Measurements from ENCODE around the gene TMCO4. TPM values are rescaled to one million over a fixed set of nuclear protein-coding genes. Genes with fewer than 3 reads are reported as not detected.

TMCO4 gene
- total and polyA plus RNA-seq, 10 of the 15 experiments (the other 5 are each of a cell fraction or from before 2014, with no cell fraction given), result 2.4 to 20.8 (median 13.0) TPM

DNA sequence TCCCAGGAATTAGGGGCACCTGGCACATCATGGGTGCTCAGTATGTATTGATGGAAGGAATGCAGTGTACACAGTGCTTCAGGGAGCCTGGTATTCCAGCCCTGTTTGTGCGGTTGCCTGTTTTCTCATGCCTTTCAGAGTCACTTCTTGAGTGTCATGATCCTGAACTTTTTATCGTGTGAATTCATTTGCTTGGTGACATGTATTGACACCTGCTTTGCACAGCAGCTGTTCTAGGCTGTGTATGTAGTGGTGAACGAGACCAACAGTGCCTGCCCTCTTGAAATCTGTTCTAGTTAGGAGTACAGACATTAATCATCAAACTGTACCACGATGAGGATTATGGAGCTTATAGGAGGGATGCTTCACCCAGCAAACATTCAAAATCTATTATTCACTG is 128.9 kb downstream of the TMCO4 start (continued):
- TF ChIP-seq, protein P1, sequence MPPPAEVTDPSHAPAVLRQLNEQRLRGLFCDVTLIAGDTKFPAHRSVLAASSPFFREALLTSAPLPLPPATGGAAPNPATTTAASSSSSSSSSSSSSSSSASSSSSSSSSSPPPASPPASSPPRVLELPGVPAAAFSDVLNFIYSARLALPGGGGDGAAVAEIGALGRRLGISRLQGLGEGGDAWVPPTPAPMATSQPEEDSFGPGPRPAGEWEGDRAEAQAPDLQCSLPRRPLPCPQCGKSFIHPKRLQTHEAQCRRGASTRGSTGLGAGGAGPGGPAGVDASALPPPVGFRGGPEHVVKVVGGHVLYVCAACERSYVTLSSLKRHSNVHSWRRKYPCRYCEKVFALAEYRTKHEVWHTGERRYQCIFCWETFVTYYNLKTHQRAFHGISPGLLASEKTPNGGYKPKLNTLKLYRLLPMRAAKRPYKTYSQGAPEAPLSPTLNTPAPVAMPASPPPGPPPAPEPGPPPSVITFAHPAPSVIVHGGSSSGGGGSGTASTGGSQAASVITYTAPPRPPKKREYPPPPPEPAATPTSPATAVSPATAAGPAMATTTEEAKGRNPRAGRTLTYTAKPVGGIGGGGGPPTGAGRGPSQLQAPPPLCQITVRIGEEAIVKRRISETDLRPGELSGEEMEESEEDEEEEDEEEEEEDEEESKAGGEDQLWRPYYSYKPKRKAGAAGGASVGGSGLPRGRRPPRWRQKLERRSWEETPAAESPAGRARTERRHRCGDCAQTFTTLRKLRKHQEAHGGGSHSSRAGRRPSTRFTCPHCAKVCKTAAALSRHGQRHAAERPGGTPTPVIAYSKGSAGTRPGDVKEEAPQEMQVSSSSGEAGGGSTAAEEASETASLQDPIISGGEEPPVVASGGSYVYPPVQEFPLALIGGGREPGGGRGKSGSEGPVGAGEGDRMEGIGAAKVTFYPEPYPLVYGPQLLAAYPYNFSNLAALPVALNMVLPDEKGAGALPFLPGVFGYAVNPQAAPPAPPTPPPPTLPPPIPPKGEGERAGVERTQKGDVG (CRISPR knock-in tag; IDR thresholded peaks at IDR 0.05), result no peak

DNA sequence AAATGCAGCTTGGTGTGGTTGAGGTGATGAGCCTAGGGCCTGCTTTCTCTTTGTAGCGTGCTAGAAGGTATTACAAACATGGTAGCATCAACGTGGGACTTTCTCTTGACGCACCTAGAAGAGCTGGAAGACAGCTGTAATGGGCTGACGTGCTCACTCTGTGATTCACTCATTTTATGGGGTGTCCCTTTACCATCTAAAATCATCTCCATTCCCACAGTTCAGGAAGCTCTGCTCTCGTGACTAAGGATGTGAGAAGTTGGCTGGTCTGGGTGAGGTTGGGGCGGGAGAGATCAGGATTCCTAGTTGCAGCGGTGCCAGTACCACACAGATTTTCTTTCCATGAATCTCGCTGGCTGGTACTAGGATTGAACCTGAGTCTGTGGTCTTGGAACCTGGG is 130.8 kb downstream of the TMCO4 start:
- RAD21 ChIA-PET (ENCODE audit: unreplicated experiment), result interaction anchor here (1.6 kb wide), 1 partner anchor 93 kb away, joined by 3 read pairs; no protein-coding TSS in a partner anchor
- DNase-seq (ENCODE audit: low read depth, low spot score) (no peak), ATAC-seq (no peak), FAIRE-seq (no peak)
- Histone ChIP-seq H2AFZ (ENCODE audit: control insufficient read depth, low read depth, low read length) (no peak overlapping the region), H3K27ac (ENCODE audit: control insufficient read depth, insufficient read depth) (no peak overlapping the region), H3K79me2 (ENCODE audit: control insufficient read depth, insufficient read depth, low read length) (no peaks in the 10 kb centered on the region), H3K27me3 (replicated peaks in 1 of 2; ENCODE audit: control insufficient read depth in 2 of 2, insufficient read depth in 2 of 2, low read length in 1 of 2) (peaks cover 0 to 2% of the 10 kb centered on the region in 2 experiments; a peak in 1 of 4 replicates), H3K4me3 (no peak overlapping the region), H3K9ac (ENCODE audit: control insufficient read depth, insufficient read depth, low read length) (no peak overlapping the region), H3K36me3 (ENCODE audit: control insufficient read depth in 2 of 2, insufficient read depth in 2 of 2, low read length in 1 of 2) (no peaks in the 10 kb centered on the region), H3K4me1 (ENCODE audit: control insufficient read depth, insufficient read depth, low read length) (peaks cover 6% of the 10 kb centered on the region; the same call in 1 of the 2 replicates), H3K9me3 (replicated peaks; ENCODE audit: control insufficient read depth, insufficient read depth, low read length) (no peaks in the 10 kb centered on the region), H4K20me1 (ENCODE audit: control insufficient read depth, insufficient read depth) (no peaks in the 10 kb centered on the region), H3K4me2 (ENCODE audit: control insufficient read depth, insufficient read depth) (no peak overlapping the region)
- BruUV-seq (replicated peaks), result no TSS peak
- 47% methylated on average over 8 of the region's 8 CpGs for WGBS (ENCODE audit: insufficient coverage, insufficient replicate concordance, low lambda C conversion rate, missing lambda C conversion rate)
- POLR2A ChIA-PET, result no interaction called here
- intact Hi-C loops (cut with micrococcal nuclease; ENCODE audit: unreplicated experiment), result no loop called here
- in situ Hi-C loops (cut with MboI), result no loop called here
- TF ChIP-seq, protein P2, sequence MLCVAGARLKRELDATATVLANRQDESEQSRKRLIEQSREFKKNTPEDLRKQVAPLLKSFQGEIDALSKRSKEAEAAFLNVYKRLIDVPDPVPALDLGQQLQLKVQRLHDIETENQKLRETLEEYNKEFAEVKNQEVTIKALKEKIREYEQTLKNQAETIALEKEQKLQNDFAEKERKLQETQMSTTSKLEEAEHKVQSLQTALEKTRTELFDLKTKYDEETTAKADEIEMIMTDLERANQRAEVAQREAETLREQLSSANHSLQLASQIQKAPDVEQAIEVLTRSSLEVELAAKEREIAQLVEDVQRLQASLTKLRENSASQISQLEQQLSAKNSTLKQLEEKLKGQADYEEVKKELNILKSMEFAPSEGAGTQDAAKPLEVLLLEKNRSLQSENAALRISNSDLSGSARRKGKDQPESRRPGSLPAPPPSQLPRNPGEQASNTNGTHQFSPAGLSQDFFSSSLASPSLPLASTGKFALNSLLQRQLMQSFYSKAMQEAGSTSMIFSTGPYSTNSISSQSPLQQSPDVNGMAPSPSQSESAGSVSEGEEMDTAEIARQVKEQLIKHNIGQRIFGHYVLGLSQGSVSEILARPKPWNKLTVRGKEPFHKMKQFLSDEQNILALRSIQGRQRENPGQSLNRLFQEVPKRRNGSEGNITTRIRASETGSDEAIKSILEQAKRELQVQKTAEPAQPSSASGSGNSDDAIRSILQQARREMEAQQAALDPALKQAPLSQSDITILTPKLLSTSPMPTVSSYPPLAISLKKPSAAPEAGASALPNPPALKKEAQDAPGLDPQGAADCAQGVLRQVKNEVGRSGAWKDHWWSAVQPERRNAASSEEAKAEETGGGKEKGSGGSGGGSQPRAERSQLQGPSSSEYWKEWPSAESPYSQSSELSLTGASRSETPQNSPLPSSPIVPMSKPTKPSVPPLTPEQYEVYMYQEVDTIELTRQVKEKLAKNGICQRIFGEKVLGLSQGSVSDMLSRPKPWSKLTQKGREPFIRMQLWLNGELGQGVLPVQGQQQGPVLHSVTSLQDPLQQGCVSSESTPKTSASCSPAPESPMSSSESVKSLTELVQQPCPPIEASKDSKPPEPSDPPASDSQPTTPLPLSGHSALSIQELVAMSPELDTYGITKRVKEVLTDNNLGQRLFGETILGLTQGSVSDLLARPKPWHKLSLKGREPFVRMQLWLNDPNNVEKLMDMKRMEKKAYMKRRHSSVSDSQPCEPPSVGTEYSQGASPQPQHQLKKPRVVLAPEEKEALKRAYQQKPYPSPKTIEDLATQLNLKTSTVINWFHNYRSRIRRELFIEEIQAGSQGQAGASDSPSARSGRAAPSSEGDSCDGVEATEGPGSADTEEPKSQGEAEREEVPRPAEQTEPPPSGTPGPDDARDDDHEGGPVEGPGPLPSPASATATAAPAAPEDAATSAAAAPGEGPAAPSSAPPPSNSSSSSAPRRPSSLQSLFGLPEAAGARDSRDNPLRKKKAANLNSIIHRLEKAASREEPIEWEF (IDR thresholded peaks at IDR 0.05; ENCODE audit: insufficient replicate concordance, low read depth, low read length), result no peak
- no peak for TF ChIP-seq ZNF207 (IDR thresholded peaks at IDR 0.05; ENCODE audit: borderline replicate concordance)
- TF ChIP-seq TAF1 (IDR thresholded peaks at IDR 0.05; ENCODE audit: borderline replicate concordance, low read depth, low read length), result no peak
- TF ChIP-seq ZSCAN29 (IDR thresholded peaks at IDR 0.05), result no peak
- TF ChIP-seq SPI1 (IDR thresholded peaks at IDR 0.05; ENCODE audit: borderline replicate concordance, insufficient read depth, low read depth, low read length), result no peak
- TF ChIP-seq MXI1 (IDR thresholded peaks at IDR 0.05; ENCODE audit: low read depth, low read length), result no peak
- TF ChIP-seq POLR2AphosphoS5 (IDR thresholded peaks at IDR 0.05; ENCODE audit: low read length), result no peak
- SMC1A ChIA-PET (ENCODE audit: uncharacterized antibody, unreplicated experiment), result interaction anchor here (0.8 kb wide), 1 partner anchor 35 kb away, joined by 4 read pairs; no protein-coding TSS in a partner anchor
- CTCF ChIA-PET, result interaction anchor here (1.5 to 3.8 kb wide), 2 partner anchors 9 to 35 kb away, joined by 6 to 28 read pairs; no protein-coding TSS in a partner anchor
